HUES64 (cell line): ENCODE data around the gene TRMT112.
A peak's percentile ranks its signal among the peaks of the same experiment; 100 is the strongest.

Source experiments
- H3K27ac ChIP-seq: 2 replicates; pipeline ENCODE4 v1.7.0; 2013; ENCODE audit warnings: low read depth, low read length, inconsistent platforms
- H3K27me3 ChIP-seq: 2 replicates; pipeline ENCODE4 v1.6.1; 2013; ENCODE audit warnings: mild to moderate bottlenecking, low read length; ENCODE audit not compliant: insufficient read depth
- H3K36me3 ChIP-seq: 2 replicates; pipeline ENCODE4 v1.6.1; 2013; ENCODE audit warnings: mild to moderate bottlenecking, low read length; ENCODE audit not compliant: insufficient read depth
- H3K4me1 ChIP-seq: 2 replicates; pipeline ENCODE4 v1.6.1; 2013; ENCODE audit warnings: mild to moderate bottlenecking, low read length, moderate library complexity; ENCODE audit not compliant: insufficient read depth
- H3K4me3 ChIP-seq: 2 replicates; pipeline ENCODE4 v1.5.1; 2013; ENCODE audit warnings: mild to moderate bottlenecking, low read length, moderate library complexity
- H3K9ac ChIP-seq: 2 replicates; pipeline ENCODE4 v1.6.1; 2013; ENCODE audit warnings: mild to moderate bottlenecking, low read depth, low read length
- H3K9me3 ChIP-seq: 2 replicates; pipeline ENCODE4 v1.6.1; 2013; ENCODE audit warnings: low read depth, low read length; ENCODE audit not compliant: insufficient read depth
- WGBS: fragments of 150-250, 120-280 bp; methylation state at CpG from one replicate; pipeline ENCODE4 v1.1.7; 2013; ENCODE audit warnings: missing lambda C conversion rate; 5-methylcytosine and 5-hydroxymethylcytosine counted together

The TRMT112 gene

GRCh38 chr11:64275031-64275800 is 42.1 kb downstream of the TRMT112 start:
- no peaks in the 10 kb centered on the region for H3K9me3 ChIP-seq
- WGBS, result 84% methylated on average over 15 of the region's 15 CpGs
- no peak overlapping the region for H3K9ac ChIP-seq
- H3K36me3 ChIP-seq, result peaks cover 24% of the 10 kb centered on the region
- peaks cover 12% of the 10 kb centered on the region; the same call in 1 of the 2 replicates for H3K4me1 ChIP-seq
- H3K27ac ChIP-seq, result no peak overlapping the region
- H3K27me3 ChIP-seq, result no peaks in the 10 kb centered on the region
- H3K4me3 ChIP-seq, result no peak overlapping the region

DNA sequence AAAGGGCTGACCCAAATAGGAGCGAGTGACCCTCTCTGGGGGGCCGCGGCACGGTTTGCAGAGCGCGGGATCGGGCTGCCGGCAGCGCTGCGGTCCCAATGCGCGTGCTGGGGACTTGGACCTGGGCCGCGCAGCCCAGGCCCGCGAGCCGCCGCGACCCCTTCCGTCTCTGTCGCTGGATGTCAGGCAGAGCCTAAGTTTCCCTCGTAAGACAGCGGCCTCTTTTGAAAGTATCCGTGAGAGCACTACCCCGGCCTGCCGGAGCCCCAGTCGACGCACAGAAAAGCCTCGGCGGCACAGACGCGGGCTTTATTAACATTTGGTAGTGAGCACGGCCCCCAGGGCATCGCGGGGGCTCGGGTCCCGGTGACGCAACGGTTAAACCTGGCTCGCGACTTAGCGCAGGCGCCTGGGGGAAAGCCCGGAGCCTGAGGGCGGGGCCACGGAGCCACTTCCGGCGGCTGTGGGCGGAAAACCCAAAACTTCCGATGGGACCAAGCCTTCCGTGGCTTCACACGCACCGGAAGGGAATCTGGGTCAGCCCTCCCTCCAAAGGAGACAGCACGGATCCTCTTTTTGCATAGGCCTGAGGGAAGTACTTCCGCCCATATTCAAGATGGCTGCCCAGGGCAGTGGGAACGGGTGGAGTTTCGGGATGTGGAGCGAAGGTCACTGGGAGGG is 47.7 kb downstream of the TRMT112 start:
- WGBS, result under 1% methylated on average over 58 of the region's 58 CpGs
- Histone ChIP-seq H3K4me3 (peak overlapping the region; percentile 86), H3K36me3 (peaks cover 19% of the 10 kb centered on the region), H3K9me3 (no peaks in the 10 kb centered on the region), H3K9ac (peak overlapping the region; percentile 89), H3K27me3 (no peaks in the 10 kb centered on the region), H3K4me1 (peaks cover 7% of the 10 kb centered on the region; the same call in 1 of the 2 replicates), H3K27ac (peak overlapping the region; percentile 95)

DNA sequence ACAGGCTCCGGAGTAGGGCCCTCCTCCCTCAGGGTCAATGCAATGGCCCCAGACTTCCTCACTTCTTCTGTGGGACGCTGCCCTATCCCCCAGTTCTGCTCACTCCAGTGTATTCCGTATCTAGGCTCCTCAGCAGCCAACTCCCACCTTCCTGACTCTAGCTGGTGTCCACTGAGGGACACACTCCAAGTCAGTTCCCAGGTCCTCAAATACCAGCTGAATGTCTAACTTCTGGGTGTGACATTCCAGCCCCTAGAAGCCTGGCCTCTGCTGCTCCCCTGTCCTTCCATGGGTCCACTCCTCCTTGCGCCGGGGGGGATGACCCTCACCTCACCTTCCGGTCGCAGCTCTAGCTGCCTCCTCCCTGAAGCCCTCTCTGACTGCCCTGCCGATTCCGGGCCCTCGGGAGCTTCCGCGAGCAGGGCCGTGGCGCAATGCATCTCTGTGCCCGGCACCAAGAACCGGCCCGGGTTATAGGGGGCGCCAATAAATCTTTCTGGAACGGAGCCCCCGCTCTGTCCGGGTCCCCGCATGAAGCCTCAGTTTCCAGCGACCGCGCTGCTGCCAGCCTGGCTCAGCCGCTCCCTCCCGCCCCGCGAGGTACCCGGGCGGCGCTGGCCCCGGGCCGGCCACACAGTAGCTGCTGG is 48.3 kb downstream of the TRMT112 start:
- peak overlapping the region; percentile 86 for H3K4me3 ChIP-seq
- H3K27ac ChIP-seq, result peak overlapping the region; percentile 95
- no peaks in the 10 kb centered on the region for H3K27me3 ChIP-seq
- H3K9me3 ChIP-seq, result no peaks in the 10 kb centered on the region
- H3K9ac ChIP-seq, result peak overlapping the region; percentile 85
- peaks cover 7% of the 10 kb centered on the region; the same call in 1 of the 2 replicates for H3K4me1 ChIP-seq
- H3K36me3 ChIP-seq, result peaks cover 26% of the 10 kb centered on the region
- 3% methylated on average over 34 of the region's 34 CpGs for WGBS

GRCh38 chr11:64268025-64268892 is 49.1 kb downstream of the TRMT112 start:
- no peaks in the 10 kb centered on the region for H3K27me3 ChIP-seq
- no peaks in the 10 kb centered on the region for H3K9me3 ChIP-seq
- peak overlapping the region; percentile 95; the same call in 1 of the 2 replicates for H3K27ac ChIP-seq
- H3K4me3 ChIP-seq, result peak overlapping the region; percentile 86
- H3K36me3 ChIP-seq, result peaks cover 33% of the 10 kb centered on the region
- WGBS, result 84% methylated on average over 23 of the region's 23 CpGs
- peak overlapping the region; percentile 85 for H3K9ac ChIP-seq
- H3K4me1 ChIP-seq, result peaks cover 10% of the 10 kb centered on the region; the same call in 1 of the 2 replicates

DNA sequence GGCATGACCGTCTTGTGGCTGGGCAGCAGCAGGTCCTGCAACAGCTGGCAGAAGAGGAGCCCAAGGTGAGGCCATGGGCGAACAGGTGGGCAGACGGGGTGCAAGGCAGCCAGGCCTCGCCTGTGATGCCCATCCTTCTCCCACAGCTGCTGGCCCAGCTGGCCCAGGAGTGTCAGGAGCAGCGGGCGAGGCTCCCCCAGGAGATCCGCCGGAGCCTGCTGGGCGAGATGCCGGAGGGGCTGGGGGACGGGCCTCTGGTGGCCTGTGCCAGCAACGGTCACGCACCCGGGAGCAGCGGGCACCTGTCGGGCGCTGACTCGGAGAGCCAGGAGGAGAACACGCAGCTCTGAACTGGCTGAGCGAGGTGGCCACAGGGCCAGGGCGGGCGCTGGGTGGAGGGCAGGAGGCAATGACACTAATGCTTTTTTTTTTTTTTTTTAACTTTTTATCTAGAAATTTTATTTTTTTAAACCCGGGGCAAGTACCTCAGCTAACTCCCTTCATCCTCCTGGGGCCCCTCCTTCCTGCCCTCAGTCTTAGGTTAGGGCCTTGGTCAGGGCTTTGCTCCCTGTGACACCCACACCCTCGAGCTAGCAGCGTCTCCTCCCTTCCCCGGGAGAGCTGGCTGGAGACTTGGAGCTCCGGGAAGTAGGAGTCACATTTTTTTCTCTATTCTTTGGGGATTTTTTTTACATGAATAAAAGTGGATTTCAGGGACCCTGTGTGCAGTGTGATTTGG is 50.0 kb downstream of the TRMT112 start:
- H3K36me3 ChIP-seq, result peaks cover 41% of the 10 kb centered on the region
- H3K27ac ChIP-seq, result no peak overlapping the region; the same call in 1 of the 2 replicates
- no peak overlapping the region for H3K9ac ChIP-seq

More for the DNA sequence above, 50.0 kb downstream of the TRMT112 start:
- 92% methylated on average over 27 of the region's 27 CpGs for WGBS
- H3K27me3 ChIP-seq, result no peaks in the 10 kb centered on the region
- peaks cover 12% of the 10 kb centered on the region; the same call in 1 of the 2 replicates for H3K4me1 ChIP-seq
- H3K9me3 ChIP-seq, result no peaks in the 10 kb centered on the region
- H3K4me3 ChIP-seq, result no peak overlapping the region
